Measurements from ENCODE around the gene ADISSP.

Gene ADISSP
- total RNA-seq = 4.0 to 10.1 (median 9.6) reads per million in 4 donors

- DNase-seq = peak; percentile 91 to 99 (median 94)
These were observed at the start of gene ADISSP for GRCh38 chr20:3767427-3768341. TSS of gene ADISSP (minus strand) at chr20:3767753. CDS start at chr20:3760100, 7,653 bp downstream.

GRCh38 chr20:3815703-3816315 lies 48.3 kb upstream of the ADISSP start:
- peak in 1 of 5 donors; percentile 74 for DNase-seq

- no peak for DNase-seq
These were observed 47.5 kb upstream of the ADISSP start for GRCh38 chr20:3814928-3815495.

- peak in 1 of 5 donors; percentile 25 for DNase-seq
These were observed 46.5 kb upstream of the ADISSP start for GRCh38 chr20:3813848-3814581.

- DNase-seq = no peak
These were observed 45.7 kb upstream of the ADISSP start for GRCh38 chr20:3812975-3813847.

GRCh38 chr20:3812259-3812681 lies 44.7 kb upstream of the ADISSP start:
- no peak for DNase-seq

- DNase-seq = peak; percentile 80 to 96 (median 87)
These were observed 44.1 kb upstream of the ADISSP start for GRCh38 chr20:3811467-3812258.

GRCh38 chr20:3808544-3808943 lies 41.0 kb upstream of the ADISSP start:
- DNase-seq = no peak

- no peak for DNase-seq
These were observed 37.2 kb upstream of the ADISSP start for GRCh38 chr20:3804781-3805180.

- DNase-seq = no peak
These were observed 36.8 kb upstream of the ADISSP start for GRCh38 chr20:3804254-3804751.

GRCh38 chr20:3803854-3804253 lies 36.3 kb upstream of the ADISSP start:
- DNase-seq = no peak

- DNase-seq = no peak
These were observed 35.7 kb upstream of the ADISSP start for GRCh38 chr20:3803289-3803688.

- DNase-seq = no peak
These were observed 35.1 kb upstream of the ADISSP start for GRCh38 chr20:3802524-3803239.

- no peak for DNase-seq
These were observed 34.3 kb upstream of the ADISSP start for GRCh38 chr20:3801846-3802245.

GRCh38 chr20:3801299-3801698 lies 33.7 kb upstream of the ADISSP start:
- DNase-seq = no peak

- no peak for DNase-seq
These were observed 33.3 kb upstream of the ADISSP start for GRCh38 chr20:3800878-3801260.

- no peak for DNase-seq
These were observed 32.8 kb upstream of the ADISSP start for GRCh38 chr20:3800256-3800877.

- no peak for DNase-seq
These were observed 31.3 kb upstream of the ADISSP start for GRCh38 chr20:3798908-3799248.

- DNase-seq = no peak
These were observed 30.8 kb upstream of the ADISSP start for GRCh38 chr20:3798373-3798768.
